GM12878 (cell line): ENCODE data around the gene PASK. TPM values are rescaled to one million over a fixed set of nuclear protein-coding genes. Genes with fewer than 3 reads are reported as not detected.

Experiments
- ATAC-seq: fragments of 200-7000 bp; cut with Tn5 transposase; 3 replicates; pipeline ENCODE4 v1.9.1; 2020; ENCODE audit warnings: mild to moderate bottlenecking, moderate library complexity
- BruUV-seq: library from RNA; stranded (reverse); fragments of 400-500 nt; replicated peaks from 2 replicates; lab custom pipeline; 2021; lab: Mats Ljungman, UMichigan
- CTCF ChIA-PET: fragments of 300-600 bp; sonication (Branson Sonifier 250); formaldehyde crosslinking; extraction: SDS; loops from one replicate; lab custom pipeline; 2021; ENCODE audit warnings: inconsistent platforms; lab: Yijun Ruan, JAX
- POLR2A ChIA-PET: fragments of 350-600 bp; formaldehyde crosslinking; extraction: SDS; loops from one replicate; lab custom pipeline; 2021; ENCODE audit warnings: inconsistent platforms; lab: Charles Lee
- RAD21 ChIA-PET: fragments of 300-600 bp; sonication (Branson Sonifier 250); formaldehyde crosslinking; loops from one replicate; lab custom pipeline; 2023; ENCODE audit warnings: antibody characterized with exemption; ENCODE audit not compliant: unreplicated experiment; lab: Charles Lee
- SMC1A ChIA-PET: fragments of 300-600 bp; sonication (Branson Sonifier 250); formaldehyde crosslinking; loops from one replicate; lab custom pipeline; 2023; ENCODE audit not compliant: unreplicated experiment, uncharacterized antibody; lab: Charles Lee
- DNase-seq: peaks from one replicate; pipeline ENCODE4 v3.0.0-alpha.2; 2011; ENCODE audit warnings: low read depth, low spot score
- FAIRE-seq: peaks from 3 replicates; lab custom pipeline; 2011; peaks lifted over from hg19 to GRCh38; lab: Jason Lieb, UNC
- H2AFZ ChIP-seq: 2 replicates; pipeline ENCODE4 v1.6.0; 2011; ENCODE audit warnings: low read depth, low read length, control low read depth; ENCODE audit not compliant: control insufficient read depth
- H3K27ac ChIP-seq: 2 replicates; pipeline ENCODE4 v1.5.1; 2011; ENCODE audit warnings: control low read depth; ENCODE audit not compliant: control insufficient read depth, insufficient read depth
- H3K27me3 ChIP-seq, 2 experiments: replicated peaks in 1 of 2; 2 replicates each; pipeline versions ENCODE4 v1.6.0 to v1.6.1; 2011; ENCODE audit warnings: low read length in 1 of 2; ENCODE audit not compliant: control insufficient read depth in 2 of 2, insufficient read depth in 2 of 2
- H3K36me3 ChIP-seq, 2 experiments: 2 replicates each; pipeline ENCODE4 v1.5.1; 2011; ENCODE audit warnings: low read length in 1 of 2; ENCODE audit not compliant: control insufficient read depth in 2 of 2, insufficient read depth in 2 of 2
- H3K4me1 ChIP-seq: 2 replicates; pipeline ENCODE4 v1.6.1; 2011; ENCODE audit warnings: mild to moderate bottlenecking, low read length, moderate library complexity, mixed read lengths; ENCODE audit not compliant: control insufficient read depth, insufficient read depth
- H3K4me2 ChIP-seq: 2 replicates; pipeline ENCODE4 v1.6.0; 2011; ENCODE audit warnings: control low read depth; ENCODE audit not compliant: control insufficient read depth, insufficient read depth
- H3K4me3 ChIP-seq: fragments of 200-600 bp; sonication (generic); 2 replicates; pipeline ENCODE4 v1.5.1; 2016
- H3K79me2 ChIP-seq: 2 replicates; pipeline ENCODE4 v1.6.0; 2011; ENCODE audit warnings: low read length; ENCODE audit not compliant: control insufficient read depth, insufficient read depth
- H3K9ac ChIP-seq: 2 replicates; pipeline ENCODE4 v1.8.0; 2011; ENCODE audit warnings: low read length, control low read depth, mixed read lengths; ENCODE audit not compliant: control insufficient read depth, insufficient read depth
- H3K9me3 ChIP-seq: replicated peaks from 3 replicates; pipeline ENCODE4 v1.5.1; 2011; ENCODE audit warnings: mild to moderate bottlenecking, low read length; ENCODE audit not compliant: control insufficient read depth, insufficient read depth
- H4K20me1 ChIP-seq: 2 replicates; pipeline ENCODE4 v1.6.0; 2011; ENCODE audit not compliant: control insufficient read depth, insufficient read depth
- SMAD1 ChIP-seq: fragments of 450-650 bp; IDR thresholded peaks from 2 replicates; pipeline ENCODE4 v1.6.1; 2018; ENCODE audit warnings: mild to moderate bottlenecking, low read depth; ENCODE audit not compliant: partially characterized antibody
- SMC3 ChIP-seq: IDR thresholded peaks from 2 replicates; pipeline ENCODE4 v1.6.1; 2011; ENCODE audit warnings: low read length, improper control_type of control experiment, borderline replicate concordance
- STAT3 ChIP-seq: IDR thresholded peaks from 2 replicates; pipeline ENCODE4 v1.6.1; 2011; ENCODE audit warnings: low read depth, low read length, improper control_type of control experiment
- TCF3 ChIP-seq: IDR thresholded peaks from 2 replicates; pipeline ENCODE4 v1.6.1; 2012; ENCODE audit warnings: low read depth, mild to moderate bottlenecking, low read length, borderline replicate concordance; ENCODE audit not compliant: insufficient read depth
- ZNF217 ChIP-seq: fragments of 450-650 bp; IDR thresholded peaks from 2 replicates; pipeline ENCODE4 v1.6.1; 2017; ENCODE audit warnings: antibody characterized with exemption, mild to moderate bottlenecking
- ZNF384 ChIP-seq: IDR thresholded peaks from 2 replicates; pipeline ENCODE4 v1.6.1; 2012; ENCODE audit warnings: low read depth, mild to moderate bottlenecking, low read length, improper control_type of control experiment, borderline replicate concordance
- WGBS: methylation state at CpG from one replicate; pipeline ENCODE4 v1.1.6; 2016; ENCODE audit warnings: low lambda C conversion rate; ENCODE audit not compliant: insufficient replicate concordance, insufficient coverage; ENCODE audit errors: missing lambda C conversion rate; 5-methylcytosine and 5-hydroxymethylcytosine counted together
- in situ Hi-C: fragments of 300-500 bp; cut with MboI; formaldehyde crosslinking; loops from 9 replicates; pipeline ENCODE4 v1.14.3; 2018; ENCODE audit warnings: mixed read lengths
- intact Hi-C: fragments of 100-400 bp; cut with micrococcal nuclease; formaldehyde crosslinking; loops from one replicate; pipeline ENCODE4 v1.14.2; 2022; ENCODE audit not compliant: unreplicated experiment
- polyA plus RNA-seq, 11 experiments: library from polyadenylated mRNA; depleted of rRNA in 4 of 11; unstranded in 6 of 11; stranded (reverse) in 5 of 11; fragments of >200 nt; fragmentation: Nextera tagmentation in 4 of 11; fragmentation: Illumina TruSeq in 1 of 11; extraction: Ambion mirVana in 4 of 11; extraction: Trizol in 1 of 11; gene quantifications; 1 replicate in 1 of 11; 2 replicates in 10 of 11; pipeline versions ENCODE4 v1.2.1 to v1.2.3, GENCODE V29; 2011 to 2016; ENCODE audit warnings: inconsistent platforms in 2 of 11, missing spikeins in 2 of 11, low read depth in 1 of 11
- total RNA-seq, 4 experiments: library from RNA; depleted of rRNA in 3 of 4; stranded (reverse); fragments of >200 nt in 3 of 4; fragmentation: Illumina TruSeq in 1 of 4; extraction: Trizol in 1 of 4; gene quantifications; 2 replicates each; pipeline versions ENCODE4 v1.2.1 to v1.2.3, GENCODE V29; 2013 to 2021
- TF ChIP-seq, protein P1 (sequence below): fragments of 450-650 bp; IDR thresholded peaks from 2 replicates; pipeline ENCODE4 v1.6.1; 2016; ENCODE audit warnings: mild to moderate bottlenecking, moderate library complexity, borderline replicate concordance
- TF ChIP-seq, protein P2 (sequence below): IDR thresholded peaks from 2 replicates; pipeline ENCODE4 v1.6.1; 2011; ENCODE audit warnings: borderline replicate concordance, low read depth, mild to moderate bottlenecking, moderate library complexity, mixed read lengths, low read length; ENCODE audit not compliant: insufficient read depth; ENCODE audit errors: extremely low read length
- TF ChIP-seq, protein P3 (sequence below): fragments of 450-650 bp; IDR thresholded peaks from 2 replicates; pipeline ENCODE4 v1.6.1; 2016; ENCODE audit warnings: mild to moderate bottlenecking
- TF ChIP-seq, protein P4 (sequence below): fragments of 450-650 bp; IDR thresholded peaks from 2 replicates; pipeline ENCODE4 v1.6.1; 2017; ENCODE audit warnings: mild to moderate bottlenecking
- TF ChIP-seq, protein P5 (sequence below): IDR thresholded peaks from 2 replicates; pipeline ENCODE4 v1.6.1; 2012; ENCODE audit warnings: low read length, inconsistent platforms

PASK gene
- total and polyA plus RNA-seq, 10 of the 15 experiments (the other 5 are each of a cell fraction or from before 2014, with no cell fraction given) = 9.6 to 62.2 (median 28.5) TPM

DNA sequence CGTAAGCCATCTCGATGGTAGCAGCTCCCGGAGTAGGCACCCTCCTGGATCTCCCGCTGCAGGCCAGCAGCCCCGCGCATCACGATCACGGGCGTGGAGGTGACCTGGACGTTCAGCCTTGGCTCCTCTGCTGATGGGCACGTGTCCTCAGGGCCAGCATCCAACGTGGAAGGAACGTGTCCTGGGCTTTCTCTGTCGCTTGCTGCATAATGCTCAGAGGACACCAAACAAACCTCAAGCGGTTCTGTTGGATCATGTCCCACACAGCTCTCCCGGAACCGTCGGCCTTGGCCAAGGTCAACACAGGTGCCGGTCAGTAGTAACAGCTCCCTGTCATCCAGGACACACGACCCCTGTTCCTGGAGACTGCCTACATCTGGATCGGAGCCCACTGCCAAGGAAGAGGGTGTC lies 23.1 kb downstream of the PASK start:
- RAD21 ChIA-PET = interaction anchor here (0.7 to 1.8 kb wide), 5 partner anchors 8 to 48 kb away, joined by 3 to 6 read pairs (median 3); partner anchors contain the start of gene PASK
- DNase-seq (no peak), FAIRE-seq (no peak), ATAC-seq (no peak)
- H3K4me2 ChIP-seq = peak overlapping the region; percentile 77
- peaks cover under 1% of the 10 kb centered on the region for H3K9me3 ChIP-seq
- peaks cover 43% of the 10 kb centered on the region for H3K4me1 ChIP-seq
- WGBS = 98% methylated on average over 21 of the region's 21 CpGs
- H4K20me1 ChIP-seq = no peaks in the 10 kb centered on the region
- in situ Hi-C loops (no loop called here), intact Hi-C loops (loop anchor here (2.0 kb wide), 2 partner anchors 23 to 27 kb away; partner anchors contain the start of gene PASK)
- peak overlapping the region; percentile 97; the same call in 1 of the 2 replicates for H3K27ac ChIP-seq
- no peaks in the 10 kb centered on the region for H3K27me3 ChIP-seq
- H2AFZ ChIP-seq = no peak overlapping the region
- peaks cover 11 to 12% of the 10 kb centered on the region in 2 experiments; a peak in 3 of 4 replicates for H3K36me3 ChIP-seq
- no peak overlapping the region; the same call in 1 of the 2 replicates for H3K4me3 ChIP-seq
- SMC1A ChIA-PET = interaction anchor here (0.9 to 5.4 kb wide), 5 partner anchors 9 to 48 kb away, joined by 3 to 48 read pairs (median 4); partner anchors contain the start of gene MTERF4
- POLR2A ChIA-PET = interaction anchor here (1.2 to 4.3 kb wide), 3 partner anchors 13 to 24 kb away, joined by 3 to 35 read pairs (median 5); partner anchors contain the start of genes PASK and PPP1R7
- H3K9ac ChIP-seq = no peak overlapping the region
- BruUV-seq = no TSS peak
- CTCF ChIA-PET = interaction anchor here (0.5 to 0.9 kb wide), 2 partner anchors 14 to 371 kb away, joined by 3 to 4 read pairs; no protein-coding TSS in a partner anchor
- peaks cover 31% of the 10 kb centered on the region for H3K79me2 ChIP-seq
- TF ChIP-seq, protein P1, sequence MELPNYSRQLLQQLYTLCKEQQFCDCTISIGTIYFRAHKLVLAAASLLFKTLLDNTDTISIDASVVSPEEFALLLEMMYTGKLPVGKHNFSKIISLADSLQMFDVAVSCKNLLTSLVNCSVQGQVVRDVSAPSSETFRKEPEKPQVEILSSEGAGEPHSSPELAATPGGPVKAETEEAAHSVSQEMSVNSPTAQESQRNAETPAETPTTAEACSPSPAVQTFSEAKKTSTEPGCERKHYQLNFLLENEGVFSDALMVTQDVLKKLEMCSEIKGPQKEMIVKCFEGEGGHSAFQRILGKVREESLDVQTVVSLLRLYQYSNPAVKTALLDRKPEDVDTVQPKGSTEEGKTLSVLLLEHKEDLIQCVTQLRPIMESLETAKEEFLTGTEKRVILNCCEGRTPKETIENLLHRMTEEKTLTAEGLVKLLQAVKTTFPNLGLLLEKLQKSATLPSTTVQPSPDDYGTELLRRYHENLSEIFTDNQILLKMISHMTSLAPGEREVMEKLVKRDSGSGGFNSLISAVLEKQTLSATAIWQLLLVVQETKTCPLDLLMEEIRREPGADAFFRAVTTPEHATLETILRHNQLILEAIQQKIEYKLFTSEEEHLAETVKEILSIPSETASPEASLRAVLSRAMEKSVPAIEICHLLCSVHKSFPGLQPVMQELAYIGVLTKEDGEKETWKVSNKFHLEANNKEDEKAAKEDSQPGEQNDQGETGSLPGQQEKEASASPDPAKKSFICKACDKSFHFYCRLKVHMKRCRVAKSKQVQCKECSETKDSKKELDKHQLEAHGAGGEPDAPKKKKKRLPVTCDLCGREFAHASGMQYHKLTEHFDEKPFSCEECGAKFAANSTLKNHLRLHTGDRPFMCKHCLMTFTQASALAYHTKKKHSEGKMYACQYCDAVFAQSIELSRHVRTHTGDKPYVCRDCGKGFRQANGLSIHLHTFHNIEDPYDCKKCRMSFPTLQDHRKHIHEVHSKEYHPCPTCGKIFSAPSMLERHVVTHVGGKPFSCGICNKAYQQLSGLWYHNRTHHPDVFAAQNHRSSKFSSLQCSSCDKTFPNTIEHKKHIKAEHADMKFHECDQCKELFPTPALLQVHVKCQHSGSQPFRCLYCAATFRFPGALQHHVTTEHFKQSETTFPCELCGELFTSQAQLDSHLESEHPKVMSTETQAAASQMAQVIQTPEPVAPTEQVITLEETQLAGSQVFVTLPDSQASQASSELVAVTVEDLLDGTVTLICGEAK = 0 out of 2 replicates have a peak, but pooled peaks have one; percentile 20
- TF ChIP-seq, protein P2, sequence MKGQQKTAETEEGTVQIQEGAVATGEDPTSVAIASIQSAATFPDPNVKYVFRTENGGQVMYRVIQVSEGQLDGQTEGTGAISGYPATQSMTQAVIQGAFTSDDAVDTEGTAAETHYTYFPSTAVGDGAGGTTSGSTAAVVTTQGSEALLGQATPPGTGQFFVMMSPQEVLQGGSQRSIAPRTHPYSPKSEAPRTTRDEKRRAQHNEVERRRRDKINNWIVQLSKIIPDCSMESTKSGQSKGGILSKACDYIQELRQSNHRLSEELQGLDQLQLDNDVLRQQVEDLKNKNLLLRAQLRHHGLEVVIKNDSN = no peak
- no peak for TF ChIP-seq SMC3
- no peak for TF ChIP-seq SMAD1
- no peak for TF ChIP-seq STAT3
- TF ChIP-seq, protein P3, sequence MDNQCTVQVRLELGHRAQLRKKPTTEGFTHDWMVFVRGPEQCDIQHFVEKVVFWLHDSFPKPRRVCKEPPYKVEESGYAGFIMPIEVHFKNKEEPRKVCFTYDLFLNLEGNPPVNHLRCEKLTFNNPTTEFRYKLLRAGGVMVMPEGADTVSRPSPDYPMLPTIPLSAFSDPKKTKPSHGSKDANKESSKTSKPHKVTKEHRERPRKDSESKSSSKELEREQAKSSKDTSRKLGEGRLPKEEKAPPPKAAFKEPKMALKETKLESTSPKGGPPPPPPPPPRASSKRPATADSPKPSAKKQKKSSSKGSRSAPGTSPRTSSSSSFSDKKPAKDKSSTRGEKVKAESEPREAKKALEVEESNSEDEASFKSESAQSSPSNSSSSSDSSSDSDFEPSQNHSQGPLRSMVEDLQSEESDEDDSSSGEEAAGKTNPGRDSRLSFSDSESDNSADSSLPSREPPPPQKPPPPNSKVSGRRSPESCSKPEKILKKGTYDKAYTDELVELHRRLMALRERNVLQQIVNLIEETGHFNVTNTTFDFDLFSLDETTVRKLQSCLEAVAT = peak; percentile 97
- TF ChIP-seq ZNF217 = no peak
- TF ChIP-seq, protein P4, sequence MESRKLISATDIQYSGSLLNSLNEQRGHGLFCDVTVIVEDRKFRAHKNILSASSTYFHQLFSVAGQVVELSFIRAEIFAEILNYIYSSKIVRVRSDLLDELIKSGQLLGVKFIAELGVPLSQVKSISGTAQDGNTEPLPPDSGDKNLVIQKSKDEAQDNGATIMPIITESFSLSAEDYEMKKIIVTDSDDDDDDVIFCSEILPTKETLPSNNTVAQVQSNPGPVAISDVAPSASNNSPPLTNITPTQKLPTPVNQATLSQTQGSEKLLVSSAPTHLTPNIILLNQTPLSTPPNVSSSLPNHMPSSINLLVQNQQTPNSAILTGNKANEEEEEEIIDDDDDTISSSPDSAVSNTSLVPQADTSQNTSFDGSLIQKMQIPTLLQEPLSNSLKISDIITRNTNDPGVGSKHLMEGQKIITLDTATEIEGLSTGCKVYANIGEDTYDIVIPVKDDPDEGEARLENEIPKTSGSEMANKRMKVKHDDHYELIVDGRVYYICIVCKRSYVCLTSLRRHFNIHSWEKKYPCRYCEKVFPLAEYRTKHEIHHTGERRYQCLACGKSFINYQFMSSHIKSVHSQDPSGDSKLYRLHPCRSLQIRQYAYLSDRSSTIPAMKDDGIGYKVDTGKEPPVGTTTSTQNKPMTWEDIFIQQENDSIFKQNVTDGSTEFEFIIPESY = 0 out of 2 replicates have a peak, but pooled peaks have one; percentile 33
- TF ChIP-seq, protein P5, sequence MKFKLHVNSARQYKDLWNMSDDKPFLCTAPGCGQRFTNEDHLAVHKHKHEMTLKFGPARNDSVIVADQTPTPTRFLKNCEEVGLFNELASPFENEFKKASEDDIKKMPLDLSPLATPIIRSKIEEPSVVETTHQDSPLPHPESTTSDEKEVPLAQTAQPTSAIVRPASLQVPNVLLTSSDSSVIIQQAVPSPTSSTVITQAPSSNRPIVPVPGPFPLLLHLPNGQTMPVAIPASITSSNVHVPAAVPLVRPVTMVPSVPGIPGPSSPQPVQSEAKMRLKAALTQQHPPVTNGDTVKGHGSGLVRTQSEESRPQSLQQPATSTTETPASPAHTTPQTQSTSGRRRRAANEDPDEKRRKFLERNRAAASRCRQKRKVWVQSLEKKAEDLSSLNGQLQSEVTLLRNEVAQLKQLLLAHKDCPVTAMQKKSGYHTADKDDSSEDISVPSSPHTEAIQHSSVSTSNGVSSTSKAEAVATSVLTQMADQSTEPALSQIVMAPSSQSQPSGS = no peak
- TF ChIP-seq TCF3 = no peak
- TF ChIP-seq ZNF384 = no peak
